Mesenchymal stem cell (in vitro differentiated cells and primary cell): ENCODE measurements around the gene MLLT3.

Experiments used
- DNase-seq: peaks from one replicate; pipeline ENCODE4 v3.0.0-alpha.2; 2013
- H2AFZ ChIP-seq: one replicate; pipeline ENCODE4 v1.6.1; 2013; ENCODE audit warnings: low read depth, mild to moderate bottlenecking, control low read depth, inconsistent platforms, low read length, moderate library complexity
- H2AK5ac ChIP-seq: 2 replicates; pipeline ENCODE4 v1.6.1; 2013; ENCODE audit warnings: low read length, moderate library complexity, mild to moderate bottlenecking, inconsistent platforms; ENCODE audit not compliant: severe bottlenecking
- H2BK120ac ChIP-seq: one replicate; pipeline ENCODE4 v1.6.1; 2013; ENCODE audit warnings: low read depth, mild to moderate bottlenecking, inconsistent platforms, low read length, moderate library complexity
- H2BK12ac ChIP-seq, 2 experiments: one replicate each; pipeline ENCODE4 v1.6.1; 2013; ENCODE audit warnings: inconsistent platforms in 2 of 2, low read length in 2 of 2, mild to moderate bottlenecking in 2 of 2, moderate library complexity in 2 of 2, control low read depth in 1 of 2
- H2BK15ac ChIP-seq: one replicate; pipeline ENCODE4 v1.6.1; 2013; ENCODE audit warnings: mild to moderate bottlenecking, low read depth, inconsistent platforms; ENCODE audit not compliant: poor library complexity, severe bottlenecking
- H2BK5ac ChIP-seq: 2 replicates; pipeline ENCODE4 v1.6.1; 2013; ENCODE audit warnings: low read depth, mild to moderate bottlenecking, low read length, control low read depth, inconsistent platforms; ENCODE audit not compliant: poor library complexity, severe bottlenecking
- H3K14ac ChIP-seq, 2 experiments: one replicate each; pipeline ENCODE4 v1.6.1; 2013; ENCODE audit warnings: inconsistent platforms in 2 of 2, low read length in 2 of 2, control low read depth in 1 of 2, mild to moderate bottlenecking in 1 of 2, moderate library complexity in 1 of 2
- H3K18ac ChIP-seq, 2 experiments: one replicate each; pipeline ENCODE4 v1.6.1; 2013; ENCODE audit warnings: inconsistent platforms in 2 of 2, low read length in 2 of 2, control low read depth in 1 of 2, low read depth in 1 of 2, mild to moderate bottlenecking in 1 of 2
- H3K23ac ChIP-seq, 2 experiments: one replicate each; pipeline ENCODE4 v1.6.1; 2013; ENCODE audit warnings: inconsistent platforms in 2 of 2, low read length in 2 of 2, mild to moderate bottlenecking in 2 of 2, moderate library complexity in 2 of 2, control low read depth in 1 of 2
- H3K27ac ChIP-seq: 2 replicates; pipeline ENCODE4 v1.5.1; 2013; ENCODE audit warnings: mild to moderate bottlenecking, moderate library complexity, low read length, control low read depth, inconsistent platforms; ENCODE audit not compliant: poor library complexity, severe bottlenecking
- H3K27me3 ChIP-seq, 2 experiments: 2 replicates each; pipeline versions ENCODE4 v1.6.1 to v1.7.0; 2013; ENCODE audit warnings: low read length in 2 of 2, mild to moderate bottlenecking in 2 of 2, moderate library complexity in 2 of 2, control low read depth in 1 of 2, inconsistent platforms in 1 of 2; ENCODE audit not compliant: control insufficient read depth in 1 of 2, insufficient read depth in 1 of 2
- H3K36me3 ChIP-seq, 2 experiments: 2 replicates each; pipeline versions ENCODE4 v1.6.1 to v1.7.0; 2013; ENCODE audit warnings: low read length in 2 of 2, control low read depth in 1 of 2, inconsistent platforms in 1 of 2, low read depth in 1 of 2, mild to moderate bottlenecking in 1 of 2; ENCODE audit not compliant: insufficient read depth in 2 of 2, control insufficient read depth in 1 of 2
- H3K4ac ChIP-seq, 2 experiments: one replicate each; pipeline ENCODE4 v1.6.1; 2013; ENCODE audit warnings: inconsistent platforms in 2 of 2, low read length in 2 of 2, mild to moderate bottlenecking in 2 of 2, moderate library complexity in 2 of 2, control low read depth in 1 of 2, low read depth in 1 of 2
- H3K4me1 ChIP-seq: 2 replicates; pipeline ENCODE4 v1.6.1; 2013; ENCODE audit warnings: low read depth, low read length, control low read depth; ENCODE audit not compliant: control insufficient read depth, insufficient read depth
- H3K4me2 ChIP-seq: 2 replicates; pipeline ENCODE4 v1.6.1; 2013; ENCODE audit warnings: low read length, mild to moderate bottlenecking, inconsistent platforms; ENCODE audit not compliant: poor library complexity, severe bottlenecking
- H3K4me3 ChIP-seq, 2 experiments: 2 replicates each; pipeline versions ENCODE4 v1.5.1 to v1.7.0; 2013; ENCODE audit warnings: low read length in 2 of 2, mild to moderate bottlenecking in 2 of 2, control low read depth in 1 of 2, low read depth in 1 of 2; ENCODE audit not compliant: insufficient read depth in 1 of 2
- H3K79me1 ChIP-seq: replicated peaks from 2 replicates; pipeline ENCODE4 v1.6.1; 2013; ENCODE audit warnings: mild to moderate bottlenecking, control low read depth, low read length, inconsistent platforms; ENCODE audit not compliant: poor library complexity, severe bottlenecking
- H3K9ac ChIP-seq: 2 replicates; pipeline ENCODE4 v1.7.0; 2013; ENCODE audit warnings: mild to moderate bottlenecking, low read length, moderate library complexity
- H3K9me3 ChIP-seq: 2 replicates; pipeline ENCODE4 v1.7.0; 2013; ENCODE audit warnings: mild to moderate bottlenecking, low read length; ENCODE audit not compliant: control insufficient read depth
- H4K8ac ChIP-seq: one replicate; pipeline ENCODE4 v1.6.1; 2013; ENCODE audit warnings: inconsistent platforms, mild to moderate bottlenecking, low read length, moderate library complexity
- H4K91ac ChIP-seq: one replicate; pipeline ENCODE4 v1.6.1; 2013; ENCODE audit warnings: mild to moderate bottlenecking, low read length, inconsistent platforms
- WGBS: methylation state at CpG from one replicate; pipeline ENCODE4 v1.1.7; 2013; ENCODE audit warnings: mixed read lengths; 5-methylcytosine and 5-hydroxymethylcytosine counted together

Gene MLLT3

DNA sequence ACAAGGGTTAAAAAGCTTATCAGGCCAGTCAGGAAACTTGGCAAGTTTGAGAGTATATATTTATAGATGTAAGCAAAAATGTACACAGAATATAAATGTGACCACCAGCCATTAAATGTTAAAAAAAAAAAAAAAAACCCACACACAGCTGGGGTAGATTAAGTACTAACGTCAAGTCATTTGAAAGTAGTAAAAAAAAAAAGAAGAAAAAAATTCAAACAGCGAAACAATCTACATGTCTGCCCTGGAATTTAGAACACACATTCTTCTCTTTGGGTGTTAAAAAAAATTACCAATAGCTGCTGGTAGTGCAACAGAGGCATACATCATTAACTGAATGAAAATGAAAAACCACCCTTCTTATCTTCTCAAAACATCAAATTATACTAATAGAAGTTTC lies 269.7 kb downstream of the MLLT3 start:
- Histone ChIP-seq H3K18ac (no peak overlapping the region), H3K14ac (no peak overlapping the region), H2AK5ac (no peak overlapping the region), H3K36me3 (peaks cover 0 to 6% of the 10 kb centered on the region in 2 experiments), H3K4me3 (no peak overlapping the region), H3K9ac (no peak overlapping the region), H3K4me2 (no peak overlapping the region), H3K79me1 (peaks cover 1% of the 10 kb centered on the region), H4K91ac (no peak overlapping the region), H2BK12ac (no peak overlapping the region), H3K4me1 (peaks cover 3% of the 10 kb centered on the region), H3K27ac (no peak overlapping the region), H2BK5ac (no peak overlapping the region), H3K27me3 (no peaks in the 10 kb centered on the region), H2AFZ (no peak overlapping the region), H2BK15ac (no peak overlapping the region), H3K9me3 (no peaks in the 10 kb centered on the region), H3K4ac (no peak overlapping the region), H3K23ac (no peak overlapping the region), H4K8ac (no peak overlapping the region), H2BK120ac (no peak overlapping the region)
- no peak for DNase-seq
- no CpG with 5 or more reads among the region's 2 CpGs for WGBS

DNA sequence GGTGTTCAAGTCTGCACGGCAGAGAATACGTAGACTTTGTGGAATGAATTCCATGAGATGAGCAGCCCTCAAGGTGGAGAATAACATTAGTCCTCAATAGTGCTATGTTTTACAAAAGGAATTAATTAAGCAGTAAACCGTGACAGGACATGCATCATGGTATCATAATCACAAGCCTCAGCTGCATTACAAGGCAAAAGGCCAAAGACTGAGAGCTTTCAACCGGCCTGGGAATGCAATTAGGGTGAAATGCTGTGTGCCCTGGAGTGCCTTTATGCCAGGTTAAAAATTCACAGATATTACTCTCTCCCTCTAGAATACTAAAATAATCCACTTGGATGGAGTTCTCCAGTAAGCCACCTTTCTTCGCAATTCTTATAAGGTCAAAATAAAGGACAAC lies 270.6 kb downstream of the MLLT3 start:
- H3K18ac ChIP-seq, result no peak overlapping the region
- no peak overlapping the region for H2BK5ac ChIP-seq
- no peak overlapping the region for H4K8ac ChIP-seq
- H4K91ac ChIP-seq, result no peak overlapping the region
- H3K79me1 ChIP-seq, result peaks cover 1% of the 10 kb centered on the region
- 100% methylated on average over 3 of the region's 5 CpGs for WGBS
- peaks cover under 1 to 6% of the 10 kb centered on the region in 2 experiments for H3K36me3 ChIP-seq
- H3K9me3 ChIP-seq, result no peaks in the 10 kb centered on the region
- no peak overlapping the region for H3K4me3 ChIP-seq
- no peak overlapping the region for H3K4ac ChIP-seq
- H3K14ac ChIP-seq, result no peak overlapping the region
- no peak overlapping the region for H3K9ac ChIP-seq
- no peak overlapping the region for H2AK5ac ChIP-seq
- no peak overlapping the region for H2BK12ac ChIP-seq
- no peak overlapping the region for H2BK15ac ChIP-seq
- H3K23ac ChIP-seq, result no peak overlapping the region
- H2AFZ ChIP-seq, result no peak overlapping the region
- no peak for DNase-seq
- H3K4me2 ChIP-seq, result no peak overlapping the region
- H3K4me1 ChIP-seq, result peaks cover 3% of the 10 kb centered on the region
- no peak overlapping the region for H3K27ac ChIP-seq
- no peak overlapping the region for H2BK120ac ChIP-seq
- H3K27me3 ChIP-seq, result no peaks in the 10 kb centered on the region

DNA sequence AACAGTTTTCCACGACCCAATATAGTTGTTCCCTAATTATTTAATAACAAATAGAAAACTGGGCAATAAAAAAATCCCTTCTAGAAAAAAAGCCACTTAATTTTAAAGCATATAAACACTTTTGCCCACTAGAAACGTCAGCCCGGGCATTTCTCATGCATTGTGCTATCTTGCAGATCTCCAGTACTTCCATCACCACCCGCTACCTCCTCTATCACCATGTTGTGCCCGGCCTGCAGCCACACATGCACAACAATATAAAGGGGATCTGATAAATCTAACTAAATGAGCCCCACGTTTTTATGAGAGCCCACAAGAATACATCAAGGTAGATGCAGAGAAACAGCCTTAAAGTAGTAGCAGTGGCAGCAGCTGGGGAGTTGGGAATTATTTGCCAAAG lies 272.7 kb downstream of the MLLT3 start:
- Histone ChIP-seq H2AFZ (no peak overlapping the region), H3K4me3 (no peak overlapping the region)

DNA sequence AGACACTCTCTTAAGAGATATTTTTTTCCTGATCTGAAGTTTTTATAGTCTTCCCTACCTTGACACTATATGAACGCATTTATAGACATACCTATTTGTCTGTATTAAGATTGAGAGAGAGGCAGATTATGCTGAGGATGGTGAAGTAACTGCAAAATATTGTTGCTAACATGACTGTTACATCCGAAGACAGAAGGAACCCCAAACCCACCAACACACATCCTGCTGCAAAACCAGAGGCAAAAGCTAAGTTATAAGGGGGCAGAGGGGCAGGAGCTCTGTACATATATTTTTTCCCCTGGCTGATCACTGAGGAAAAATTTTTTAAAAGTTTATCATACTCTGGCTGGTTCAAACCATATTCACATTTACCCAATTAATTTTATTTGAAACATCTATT lies 279.0 kb downstream of the MLLT3 start:
- no peak overlapping the region for H2BK15ac ChIP-seq
- H3K27me3 ChIP-seq, result peaks cover 0 to 11% of the 10 kb centered on the region in 2 experiments
- no peak overlapping the region for H3K4ac ChIP-seq
- H3K79me1 ChIP-seq, result no peaks in the 10 kb centered on the region
- no peak overlapping the region for H3K23ac ChIP-seq
- H3K27ac ChIP-seq, result no peak overlapping the region
- no CpG with 5 or more reads among the region's 2 CpGs for WGBS
- no peak overlapping the region for H3K4me3 ChIP-seq
- no peak overlapping the region for H2BK12ac ChIP-seq
- H3K18ac ChIP-seq, result no peak overlapping the region
- H3K4me2 ChIP-seq, result no peak overlapping the region
- no peak overlapping the region for H2BK5ac ChIP-seq
- no peak overlapping the region for H3K9ac ChIP-seq
- no peak overlapping the region for H4K8ac ChIP-seq
- H3K9me3 ChIP-seq, result no peaks in the 10 kb centered on the region
- no peaks in the 10 kb centered on the region for H3K4me1 ChIP-seq
- DNase-seq, result no peak
- H2BK120ac ChIP-seq, result no peak overlapping the region
- H2AFZ ChIP-seq, result no peak overlapping the region
- no peak overlapping the region for H3K14ac ChIP-seq
- H3K36me3 ChIP-seq, result peaks cover 0 to 12% of the 10 kb centered on the region in 2 experiments
- H2AK5ac ChIP-seq, result no peak overlapping the region
- H4K91ac ChIP-seq, result no peak overlapping the region

More for the DNA sequence above, 272.7 kb downstream of the MLLT3 start:
- no peak overlapping the region for H2BK15ac ChIP-seq
- no peak overlapping the region for H2BK12ac ChIP-seq
- no peak overlapping the region for H4K91ac ChIP-seq
- no peak overlapping the region for H3K14ac ChIP-seq
- no peak overlapping the region for H2BK120ac ChIP-seq
- no peaks in the 10 kb centered on the region for H3K27me3 ChIP-seq
- DNase-seq, result no peak
- peaks cover 3% of the 10 kb centered on the region for H3K4me1 ChIP-seq
- H3K4me2 ChIP-seq, result no peak overlapping the region
- no peak overlapping the region for H4K8ac ChIP-seq
- no peak overlapping the region for H3K23ac ChIP-seq
- no peaks in the 10 kb centered on the region for H3K9me3 ChIP-seq
- H2BK5ac ChIP-seq, result no peak overlapping the region
- H2AK5ac ChIP-seq, result no peak overlapping the region
- H3K18ac ChIP-seq, result no peak overlapping the region
- no peak overlapping the region for H3K4ac ChIP-seq
- peaks cover 6 to 12% of the 10 kb centered on the region in 2 experiments for H3K36me3 ChIP-seq
- H3K27ac ChIP-seq, result no peak overlapping the region
- H3K79me1 ChIP-seq, result peaks cover 1% of the 10 kb centered on the region
- no peak overlapping the region for H3K9ac ChIP-seq
- 91% methylated on average over 6 of the region's 6 CpGs for WGBS
